GM08714 (cell line): ENCODE measurements around the gene ASPRV1.

ENCODE experiments used
- H3K4me3 ChIP-seq: fragments of 200-500 bp; sonication (Bioruptor generic); 2 replicates; pipeline ENCODE4 v1.5.1; 2014; ENCODE audit warnings: mild to moderate bottlenecking, low read length, inconsistent platforms
- ZNF274 ChIP-seq: IDR thresholded peaks from 2 replicates; pipeline ENCODE4 v1.6.1; 2012; ENCODE audit warnings: mild to moderate bottlenecking, low read depth, low read length

Gene ASPRV1

GRCh38 chr2:69945941-69946340 is 15.5 kb downstream of the ASPRV1 start:
- no peak overlapping the region for H3K4me3 ChIP-seq
- no peak for TF ChIP-seq ZNF274

GRCh38 chr2:69945441-69945840 is 16.0 kb downstream of the ASPRV1 start:
- no peak overlapping the region for H3K4me3 ChIP-seq
- TF ChIP-seq ZNF274, result no peak

- no peak for TF ChIP-seq ZNF274
- no peak overlapping the region for H3K4me3 ChIP-seq
Observed at GRCh38 chr2:69944756-69945155, 16.7 kb downstream of the ASPRV1 start.

- no peak for TF ChIP-seq ZNF274
- H3K4me3 ChIP-seq, result no peak overlapping the region
Observed at GRCh38 chr2:69943843-69944525, 17.4 kb downstream of the ASPRV1 start.

- no peak overlapping the region for H3K4me3 ChIP-seq
- no peak for TF ChIP-seq ZNF274
Observed at GRCh38 chr2:69943000-69943842, 18.2 kb downstream of the ASPRV1 start.

GRCh38 chr2:69940691-69941090 is 20.7 kb downstream of the ASPRV1 start:
- no peak for TF ChIP-seq ZNF274
- no peak overlapping the region for H3K4me3 ChIP-seq

- no peak overlapping the region for H3K4me3 ChIP-seq
Observed at GRCh38 chr2:69939722-69940121, 21.7 kb downstream of the ASPRV1 start.

GRCh38 chr2:69937968-69938367 is 23.5 kb downstream of the ASPRV1 start:
- no peak overlapping the region for H3K4me3 ChIP-seq
- TF ChIP-seq ZNF274, result no peak

More at GRCh38 chr2:69939722-69940121, 21.7 kb downstream of the ASPRV1 start:
- no peak for TF ChIP-seq ZNF274

- no peak for TF ChIP-seq ZNF274
- H3K4me3 ChIP-seq, result no peak overlapping the region
Observed at GRCh38 chr2:69936906-69937305, 24.5 kb downstream of the ASPRV1 start.

- TF ChIP-seq ZNF274, result no peak
Observed at GRCh38 chr2:69935011-69935410, 26.4 kb downstream of the ASPRV1 start.

GRCh38 chr2:69934614-69934908 is 26.9 kb downstream of the ASPRV1 start:
- H3K4me3 ChIP-seq, result no peak overlapping the region
- no peak for TF ChIP-seq ZNF274

More at GRCh38 chr2:69935011-69935410, 26.4 kb downstream of the ASPRV1 start:
- no peak overlapping the region for H3K4me3 ChIP-seq

GRCh38 chr2:69933839-69934613 is 27.4 kb downstream of the ASPRV1 start:
- no peak overlapping the region for H3K4me3 ChIP-seq
- no peak for TF ChIP-seq ZNF274

GRCh38 chr2:69933254-69933828 is 28.1 kb downstream of the ASPRV1 start:
- no peak overlapping the region for H3K4me3 ChIP-seq
- TF ChIP-seq ZNF274, result no peak

GRCh38 chr2:69932596-69932922 is 28.9 kb downstream of the ASPRV1 start:
- H3K4me3 ChIP-seq, result no peak overlapping the region
- no peak for TF ChIP-seq ZNF274
